Measurements from ENCODE around the gene SCUBE1.

GRCh38 chr22:43308836-43309235, 34.3 kb downstream of the SCUBE1 start:
- no peak for TF ChIP-seq CTCF (conservative IDR thresholded peaks at IDR 0.05; ENCODE audit: low read length)
- TF ChIP-seq EZH2phosphoT487 (IDR thresholded peaks at IDR 0.05; ENCODE audit: borderline replicate concordance, low read depth, low read length): no peak
